ENCODE measurements around the gene CD93.

Gene CD93

DNA sequence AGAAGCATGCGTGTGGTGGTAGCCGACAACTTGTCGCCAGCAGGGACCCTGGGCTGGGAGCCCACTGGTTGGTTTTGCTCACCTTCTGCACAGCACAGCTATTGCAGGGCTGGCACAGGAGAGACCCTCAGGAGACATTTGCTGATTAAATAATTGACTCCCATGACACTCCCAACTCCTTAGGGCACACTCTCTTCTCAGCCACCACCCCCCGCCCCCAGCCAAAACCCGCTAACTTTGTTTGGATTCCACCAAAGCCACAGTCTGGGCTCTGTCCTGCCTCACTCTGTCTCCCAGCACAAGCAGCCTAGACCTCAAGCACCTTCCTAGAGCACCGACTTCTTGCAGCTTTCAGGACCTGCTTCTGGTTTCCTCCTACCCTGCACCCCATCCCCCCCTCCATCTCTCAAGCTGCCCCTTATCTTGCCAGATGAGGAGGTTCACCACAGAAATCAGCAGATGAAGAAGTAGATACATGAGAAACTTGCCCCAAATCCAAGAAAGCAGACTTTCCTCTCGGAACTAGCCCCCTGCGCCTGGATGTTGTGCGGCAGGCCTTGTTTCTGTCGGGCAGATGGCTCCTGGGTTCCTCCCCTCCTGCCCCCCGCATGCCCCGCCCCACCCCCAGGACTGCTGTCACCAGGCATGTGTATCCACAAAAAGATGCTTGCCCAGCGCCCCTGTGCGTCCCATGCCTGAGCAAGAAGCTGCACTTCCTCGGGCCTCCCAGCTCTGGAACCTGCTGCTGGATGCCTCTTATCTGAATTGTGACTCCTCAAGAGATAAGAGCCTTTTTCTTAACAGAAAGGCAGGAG is 35.0 kb upstream of the CD93 start:
- DNase-seq (ENCODE audit: low read depth in 2 of 2), result no peak

DNA sequence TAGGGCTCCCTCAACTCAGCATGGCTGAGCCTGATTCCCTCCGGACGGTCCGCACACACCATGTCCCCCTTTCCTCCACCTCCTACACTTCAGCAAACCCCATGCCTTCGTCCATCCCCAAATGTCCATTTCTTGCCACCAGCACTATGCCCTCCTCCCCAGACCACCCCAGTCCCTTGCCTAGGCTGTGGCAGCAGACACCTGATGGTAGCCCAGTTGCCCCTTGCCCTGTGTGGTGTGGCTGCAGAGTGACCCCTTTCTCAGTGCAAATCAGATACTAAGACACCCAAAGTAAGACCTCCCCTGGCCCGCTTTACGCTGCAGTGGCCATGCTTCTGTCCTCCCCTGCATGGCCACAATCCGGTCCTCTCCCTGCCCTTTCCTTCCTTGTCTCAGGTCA is 34.1 kb upstream of the CD93 start:
- no peak for DNase-seq (ENCODE audit: low read depth in 2 of 2)

DNA sequence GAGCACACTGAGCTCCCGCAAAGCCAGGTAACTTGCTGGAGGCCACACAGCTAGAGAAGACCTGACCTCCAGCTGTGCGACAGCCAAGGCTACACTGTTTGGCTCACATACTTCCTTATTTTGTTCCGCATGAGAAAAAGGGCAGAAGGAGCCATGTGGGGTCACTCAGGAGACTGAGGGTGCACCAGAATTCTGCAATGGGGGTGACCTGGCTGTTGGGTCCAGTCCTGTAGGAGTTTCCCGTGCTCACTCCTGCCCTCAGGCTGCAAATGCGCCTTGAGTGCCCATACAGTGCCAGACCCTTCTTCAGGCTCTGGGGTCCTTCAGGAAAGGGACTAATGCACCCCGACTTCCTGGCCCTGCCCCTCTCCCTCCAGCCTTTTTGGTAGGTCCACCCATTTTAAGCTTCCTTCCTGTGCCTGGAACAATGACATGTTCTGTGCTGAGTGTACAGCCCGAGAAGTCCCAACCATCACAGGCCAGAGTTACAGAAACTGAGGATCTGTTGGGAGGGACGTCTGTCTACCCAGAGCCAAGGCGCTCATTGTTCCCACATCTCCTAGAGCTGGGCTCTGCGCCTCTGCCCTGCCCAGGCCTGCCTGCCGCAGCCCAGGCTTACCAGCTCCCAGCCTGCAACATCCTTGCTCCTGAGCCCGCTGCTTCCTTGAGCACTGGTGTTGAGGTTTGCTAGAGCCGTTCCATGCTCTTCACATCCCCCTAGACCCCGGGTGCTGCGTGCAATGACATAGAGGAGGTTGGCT is 33.5 kb upstream of the CD93 start:
- no peak for DNase-seq (ENCODE audit: low read depth in 2 of 2)

DNA sequence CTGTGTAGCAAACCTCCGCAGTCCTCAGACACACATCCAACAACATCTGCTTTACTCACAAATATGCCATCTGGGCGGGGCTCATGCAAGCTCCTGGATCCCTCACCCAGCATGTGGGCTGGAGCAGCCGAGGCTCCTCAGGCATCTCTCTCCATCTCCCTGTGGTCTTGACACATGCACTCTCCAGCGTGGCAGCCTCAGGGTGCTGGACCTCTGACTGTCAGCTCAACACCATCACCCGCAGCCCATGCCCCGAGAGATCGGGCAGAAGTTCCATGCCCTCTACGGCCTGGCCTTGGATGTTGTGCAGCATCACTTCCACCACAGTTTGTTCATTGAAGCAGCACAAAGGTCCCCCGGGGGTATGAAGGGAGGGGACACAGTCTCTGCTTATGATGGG is 32.6 kb upstream of the CD93 start:
- DNase-seq (ENCODE audit: low read depth in 2 of 2), result no peak

DNA sequence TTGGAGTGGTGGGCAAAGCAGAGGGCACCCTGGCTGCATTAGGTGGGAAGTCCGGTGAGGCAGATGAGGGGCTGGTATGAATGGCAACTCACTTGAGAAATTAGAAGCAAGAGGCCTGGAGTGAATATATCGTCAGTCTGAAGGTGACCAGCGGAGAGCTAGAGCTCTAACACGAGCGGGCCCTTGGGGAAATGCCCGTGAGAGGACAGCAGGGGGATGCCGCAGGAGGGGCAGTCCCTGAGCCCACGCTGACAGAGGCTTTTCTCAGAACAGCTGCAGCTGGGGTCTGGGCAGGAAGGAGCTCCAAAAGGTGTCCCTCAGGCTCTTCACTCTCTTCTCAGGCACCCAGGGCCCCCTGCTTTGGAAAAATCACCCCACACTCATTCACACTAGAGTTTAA is 32.0 kb upstream of the CD93 start:
- no peak for DNase-seq (ENCODE audit: low read depth in 2 of 2)

DNA sequence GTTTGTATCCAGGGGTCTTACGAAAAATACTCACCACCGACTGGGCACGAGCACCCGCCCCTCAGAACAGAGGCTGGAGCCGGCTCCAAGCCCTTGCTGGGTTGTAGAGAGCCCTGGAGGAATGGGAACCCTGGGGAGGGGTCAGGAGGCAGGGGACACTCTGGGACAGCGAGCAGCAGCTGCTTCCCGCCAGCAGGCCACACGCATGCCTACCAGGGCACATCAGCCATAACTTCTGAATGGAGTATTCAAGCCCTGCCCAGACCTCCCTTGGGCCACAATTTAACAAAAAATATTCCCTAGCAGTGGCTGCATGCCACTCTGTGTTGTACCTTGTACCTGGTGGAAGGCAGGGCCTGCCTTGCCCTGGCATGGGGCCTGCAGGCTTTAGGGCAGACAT is 31.6 kb upstream of the CD93 start:
- no peak for DNase-seq (ENCODE audit: low read depth in 2 of 2)

DNA sequence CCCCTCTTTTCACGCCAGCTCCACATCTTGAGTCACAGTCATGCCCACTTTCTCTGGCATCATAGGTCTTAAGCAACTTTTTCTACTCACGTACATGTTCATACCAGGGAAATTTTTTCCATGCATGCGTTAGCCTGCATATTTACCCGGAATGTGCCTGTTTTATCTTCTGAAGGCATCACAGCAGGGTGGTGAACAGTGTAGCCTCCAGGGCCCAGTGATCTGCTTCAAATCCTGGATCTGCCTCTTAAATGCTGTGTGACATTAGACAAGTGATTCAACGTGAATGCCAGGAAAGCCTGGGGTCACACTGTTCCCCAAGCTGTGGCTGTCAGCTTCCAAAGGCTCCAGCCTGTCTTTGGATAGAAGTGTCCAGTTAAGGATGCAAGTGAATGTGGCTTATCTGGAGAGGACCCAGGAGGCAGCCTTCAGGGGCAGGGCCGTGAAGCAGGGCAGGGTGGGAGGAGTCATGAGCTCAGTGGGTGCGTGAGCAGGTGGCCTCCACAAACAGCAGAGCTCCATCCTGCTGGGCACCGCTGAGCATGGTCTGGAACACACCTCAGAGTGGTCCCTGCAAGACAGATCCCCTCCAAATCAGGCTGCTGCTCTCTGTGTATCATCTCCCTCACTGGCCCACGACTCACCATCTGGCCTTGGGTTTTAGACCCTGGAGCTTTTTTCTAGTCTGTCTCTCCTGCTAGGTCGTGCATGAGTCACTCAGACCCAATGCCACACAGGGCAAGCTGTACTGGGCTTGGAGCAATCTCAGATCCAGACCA is 30.4 kb upstream of the CD93 start:
- DNase-seq (ENCODE audit: low read depth in 2 of 2), result no peak

DNA sequence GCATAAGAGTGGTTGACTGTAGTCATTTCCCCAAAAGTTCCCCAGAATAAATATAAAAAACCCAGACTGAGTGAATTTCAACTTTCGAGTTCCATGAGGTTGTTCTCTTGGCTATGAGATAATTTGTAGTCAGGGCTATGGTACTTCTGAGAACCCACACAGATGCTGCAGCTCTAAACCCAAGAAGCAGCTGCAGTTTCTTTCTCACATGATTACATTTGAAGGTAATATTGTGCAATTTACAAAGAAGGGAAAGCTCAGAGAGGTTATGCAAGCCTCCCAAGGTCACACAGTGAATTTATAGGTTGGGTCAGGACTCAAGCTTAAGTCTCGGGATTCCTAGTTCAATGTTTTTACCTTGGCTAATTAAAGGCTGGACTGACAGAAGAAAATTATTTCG is 29.7 kb upstream of the CD93 start:
- no peak for DNase-seq (ENCODE audit: low read depth in 2 of 2)

DNA sequence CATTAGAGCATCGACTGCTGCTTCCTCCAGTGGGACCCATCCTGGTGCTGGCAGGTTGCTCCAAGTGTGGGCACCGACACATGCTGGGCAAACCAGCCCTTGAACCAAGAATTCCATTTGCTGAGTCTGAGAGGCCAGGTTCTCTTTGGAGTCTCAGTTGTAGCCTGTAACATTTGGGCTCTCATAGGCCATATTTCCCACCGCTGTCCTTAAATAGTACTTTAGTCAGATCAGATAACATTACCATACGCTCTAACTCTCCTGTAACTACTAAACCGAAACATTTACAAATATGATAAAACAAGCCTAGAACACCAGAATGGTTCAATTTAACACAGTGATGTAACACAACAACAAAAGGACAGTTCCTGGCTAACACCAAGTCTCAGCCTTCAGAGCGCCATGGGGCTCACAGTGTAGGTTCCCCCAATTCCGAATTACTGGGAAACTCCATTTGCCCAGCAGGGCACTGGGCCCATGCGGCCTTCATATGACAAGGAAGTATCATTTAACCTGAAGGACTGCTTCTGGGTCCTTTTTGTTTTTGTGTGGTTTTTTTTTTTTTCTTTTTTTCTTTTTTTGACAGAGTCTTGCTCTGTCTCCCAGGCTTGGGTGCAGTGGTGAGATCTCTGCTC is 28.4 kb upstream of the CD93 start:
- no peak for DNase-seq (ENCODE audit: low read depth in 2 of 2)

DNA sequence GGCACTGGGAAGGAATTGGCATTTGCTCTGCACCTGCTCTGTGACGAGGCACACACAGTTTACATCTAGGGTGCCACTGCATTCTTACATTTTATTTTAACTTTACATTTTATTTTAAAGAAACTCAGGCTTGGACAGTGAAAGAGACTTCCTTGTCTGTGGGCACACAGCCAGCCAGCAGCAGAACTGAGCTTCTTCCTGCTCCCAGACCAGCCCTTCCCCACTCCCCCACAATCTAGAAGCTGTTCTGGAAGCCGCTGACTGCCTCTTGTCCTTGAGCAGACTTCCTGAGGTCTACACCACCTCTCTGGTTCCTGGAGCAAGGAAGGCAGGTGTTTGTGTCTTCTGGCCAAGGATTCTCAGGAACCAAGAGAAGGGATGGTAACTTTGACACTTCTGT is 27.9 kb upstream of the CD93 start:
- DNase-seq (ENCODE audit: low read depth in 2 of 2), result no peak

DNA sequence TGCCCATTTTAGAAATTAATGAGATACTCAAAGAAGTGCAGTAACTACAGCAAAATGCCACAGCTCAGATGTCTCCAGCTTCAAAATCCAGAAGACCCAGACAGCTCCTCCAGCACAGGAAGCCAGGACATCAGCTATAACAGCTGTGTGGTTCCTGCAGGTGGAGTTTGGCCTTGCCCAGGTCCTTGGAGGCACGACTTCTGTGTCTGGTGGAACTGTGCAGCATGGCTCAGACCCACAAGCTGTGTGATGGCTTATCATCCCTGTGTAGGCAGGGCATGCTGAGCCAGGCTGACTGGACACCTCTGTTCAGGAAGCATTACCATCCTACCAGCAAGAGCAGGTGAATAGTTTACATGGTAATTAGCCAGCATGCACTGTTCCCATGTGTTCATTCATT is 26.5 kb upstream of the CD93 start:
- no peak for DNase-seq (ENCODE audit: low read depth in 2 of 2)

DNA sequence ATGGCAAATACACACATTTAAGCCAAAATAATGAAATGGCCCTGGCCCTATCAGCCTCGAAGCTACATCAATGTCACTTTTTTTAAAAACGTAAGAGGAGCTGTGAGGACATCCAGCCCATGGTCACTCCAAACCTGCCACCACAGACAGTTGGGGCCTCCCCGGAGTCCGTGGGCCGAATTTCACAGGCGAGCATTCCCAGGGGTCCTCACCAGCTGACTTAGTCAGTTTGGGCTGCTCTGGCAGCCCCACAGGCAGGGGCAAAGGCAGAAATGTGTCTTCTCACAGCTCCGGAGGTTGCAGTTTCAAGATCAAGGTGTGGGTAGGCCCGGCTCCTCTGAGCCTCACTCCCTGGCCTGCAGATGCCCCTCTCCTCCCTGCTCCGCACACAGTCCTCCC is 25.8 kb upstream of the CD93 start:
- DNase-seq (ENCODE audit: low read depth in 2 of 2), result no peak

DNA sequence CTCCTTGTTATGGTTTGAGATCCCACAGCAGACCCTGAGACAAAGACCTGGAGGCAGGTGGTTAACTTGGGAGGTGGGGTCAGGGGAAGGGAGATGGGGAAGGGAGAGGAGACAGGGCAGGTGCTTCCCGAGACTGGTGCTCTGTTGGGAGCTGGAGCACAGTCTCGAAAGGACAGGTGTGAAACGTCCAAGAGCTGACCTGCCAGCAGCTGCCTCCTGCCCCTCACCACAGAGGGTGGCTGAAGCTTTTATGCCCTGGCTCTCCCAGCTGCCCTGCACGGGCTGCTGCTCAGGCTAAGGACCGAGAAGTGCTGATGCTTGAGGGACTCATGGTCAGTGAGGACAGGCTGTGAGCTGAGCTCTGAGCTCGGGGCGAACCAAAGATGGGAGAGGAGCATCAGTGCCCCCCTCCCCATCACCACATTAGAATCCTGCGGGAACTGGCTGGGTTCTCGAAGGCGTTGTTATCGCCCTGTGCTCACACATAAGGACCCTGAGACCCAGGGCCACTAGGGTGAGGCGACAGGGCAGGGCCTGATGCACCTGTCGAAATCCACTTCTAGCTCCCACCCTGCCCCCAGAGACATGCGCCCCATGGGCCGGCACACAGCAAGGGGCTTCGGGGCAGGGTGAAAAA is 25.3 kb upstream of the CD93 start:
- no peak for DNase-seq (ENCODE audit: low read depth in 2 of 2)

DNA sequence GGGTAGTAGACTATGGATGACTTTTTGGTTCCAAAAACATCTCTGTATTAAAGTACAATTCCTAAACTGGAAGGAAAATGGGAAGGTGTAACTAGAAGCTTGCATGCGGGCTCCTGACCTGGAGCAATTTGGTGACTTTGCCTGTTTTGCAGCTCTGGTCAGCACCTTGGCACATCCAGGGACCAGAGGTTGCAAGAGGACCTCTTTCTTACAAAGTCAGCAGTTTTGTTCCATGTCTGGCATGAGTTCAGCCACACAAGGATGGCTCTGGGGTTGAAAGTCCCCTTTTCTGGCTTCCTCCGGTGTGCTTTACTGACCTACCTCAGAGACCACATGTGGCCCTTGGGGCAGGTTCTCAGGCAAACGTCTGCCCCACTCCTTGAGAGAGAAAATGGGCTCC is 22.7 kb upstream of the CD93 start:
- DNase-seq (ENCODE audit: low read depth in 2 of 2), result no peak

DNA sequence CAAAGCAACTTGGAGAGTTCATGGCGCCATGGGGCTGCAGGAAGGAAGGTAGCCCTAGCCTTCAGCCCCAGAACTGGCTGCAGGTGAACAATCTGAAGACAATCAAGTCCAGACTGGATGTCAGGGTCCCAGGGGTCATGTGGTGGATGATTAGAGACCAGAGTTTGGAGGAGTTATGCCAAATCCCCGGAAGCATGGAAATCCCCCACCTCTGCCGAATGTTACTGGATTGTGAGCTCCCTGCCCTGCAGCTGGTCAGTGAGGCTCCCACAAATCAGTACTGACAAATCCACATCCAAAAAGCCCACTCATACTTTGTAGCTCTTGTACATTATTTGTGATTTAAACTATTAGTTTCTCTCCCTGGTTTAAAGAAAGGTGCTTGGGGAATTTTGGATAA is 21.3 kb upstream of the CD93 start:
- DNase-seq (ENCODE audit: low read depth in 2 of 2), result no peak

DNA sequence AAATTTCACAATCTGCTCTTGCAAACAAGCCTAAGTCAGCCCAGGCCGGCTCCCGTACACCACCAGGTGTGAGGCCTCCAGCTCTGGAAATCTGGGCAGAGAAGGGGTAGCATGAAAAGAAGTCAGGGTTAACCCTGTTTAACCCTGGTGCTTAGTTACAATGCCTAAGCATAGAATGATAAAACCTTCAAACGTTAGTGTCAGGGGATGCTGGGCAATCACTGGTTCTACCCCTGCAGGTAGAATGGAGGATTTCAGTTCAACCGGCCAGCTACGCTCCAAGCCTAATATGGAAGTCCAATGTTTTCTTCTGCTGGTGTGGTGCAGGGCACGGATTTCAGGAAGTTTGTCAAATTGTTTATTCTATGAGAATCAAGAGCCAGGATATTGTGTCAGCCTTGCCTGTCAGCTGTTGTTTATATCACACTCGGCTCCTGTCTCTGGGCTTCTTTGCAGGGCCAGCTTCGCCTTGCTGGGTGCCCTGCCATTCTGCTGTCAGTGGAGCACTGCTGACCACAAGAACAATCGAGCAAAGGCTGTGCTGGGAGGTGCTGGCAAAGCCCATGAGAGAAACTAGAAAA is 20.2 kb upstream of the CD93 start:
- DNase-seq (ENCODE audit: low read depth in 2 of 2), result no peak

DNA sequence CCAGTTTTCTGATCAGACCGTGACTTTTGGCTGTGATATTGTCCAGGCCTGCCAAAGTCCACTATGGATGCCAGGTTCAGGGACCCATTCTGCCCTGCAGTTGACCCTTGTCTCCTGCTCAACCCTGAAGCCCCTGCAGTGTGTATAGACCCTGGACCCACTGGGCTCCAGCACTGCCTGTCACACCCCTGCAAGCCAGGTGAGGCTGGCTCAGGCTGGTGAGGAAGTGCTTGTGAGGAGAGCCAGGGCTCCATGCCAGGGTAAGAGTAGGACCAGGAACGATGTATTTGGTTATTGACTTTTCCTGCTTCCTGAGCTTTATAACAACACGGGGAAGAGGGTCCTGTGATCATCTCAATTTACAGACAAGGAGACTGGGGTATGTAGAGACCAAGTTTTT is 19.1 kb upstream of the CD93 start:
- DNase-seq (ENCODE audit: low read depth in 2 of 2), result no peak

DNA sequence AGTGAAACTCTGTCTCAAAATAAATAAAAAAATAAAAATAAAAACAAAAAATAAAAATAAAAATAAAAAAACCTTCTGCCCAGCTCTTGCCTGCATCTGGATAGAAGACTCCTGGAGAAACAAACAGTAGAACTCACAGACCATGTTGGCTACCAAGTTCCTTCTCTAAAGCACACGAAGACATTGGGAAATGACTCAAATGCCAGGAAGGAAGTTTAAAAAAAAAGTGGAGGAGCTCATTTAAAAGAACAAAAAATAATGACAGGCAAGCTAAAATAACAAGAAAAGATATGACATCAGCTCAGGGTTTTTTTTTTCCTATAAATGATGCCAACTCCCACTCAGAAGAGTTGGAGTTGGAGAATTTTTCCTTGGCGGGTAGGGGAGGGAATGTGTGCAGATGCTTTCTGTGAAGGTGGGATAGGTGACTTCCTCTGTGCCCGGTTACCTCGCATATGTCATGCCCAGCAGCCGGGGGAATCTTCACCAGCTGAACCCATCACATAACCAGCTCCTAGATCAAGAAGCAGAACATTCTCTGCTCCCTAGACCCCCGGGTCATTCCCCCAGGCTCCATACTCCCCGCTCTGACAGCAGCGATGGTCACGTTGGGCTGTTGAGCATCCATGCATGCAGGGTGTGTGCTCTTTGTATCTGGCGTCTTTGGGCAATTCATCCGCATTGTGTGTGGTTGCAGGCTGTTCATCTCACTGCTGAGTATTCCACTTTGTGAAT is 17.3 kb upstream of the CD93 start:
- DNase-seq (ENCODE audit: low read depth in 2 of 2), result no peak

DNA sequence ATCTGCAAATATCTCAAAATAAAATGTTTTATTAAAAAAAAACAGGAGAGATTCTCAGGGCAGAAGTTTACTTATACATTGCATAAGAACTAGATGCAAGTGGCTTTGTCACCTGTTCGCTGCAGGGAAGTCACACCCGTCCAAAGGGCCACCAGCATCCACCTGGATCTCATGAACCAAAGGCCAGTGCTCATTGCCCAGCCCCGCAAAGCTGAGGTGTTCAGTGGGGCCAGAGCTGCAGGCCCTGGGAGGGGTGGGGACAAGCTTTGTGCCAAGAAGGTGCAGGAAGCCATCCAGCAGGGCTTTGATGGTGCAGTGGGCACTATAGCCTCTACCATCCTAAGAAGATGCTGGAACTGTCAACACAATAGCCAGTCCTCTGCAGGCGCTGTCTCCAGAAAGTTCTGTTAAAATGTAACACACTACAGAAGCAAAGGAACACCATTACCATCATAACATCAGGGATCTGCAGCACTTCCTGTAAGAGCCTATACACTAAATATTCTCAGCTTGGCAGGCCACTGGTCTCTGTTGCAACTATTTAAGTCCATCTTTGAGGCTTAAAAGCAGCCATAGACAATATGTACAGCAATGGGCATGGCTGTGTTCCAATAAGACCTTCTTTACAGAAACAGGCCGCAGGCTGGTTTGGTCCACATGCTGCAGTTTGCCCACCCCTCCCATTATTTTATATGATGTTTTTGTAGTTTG is 15.7 kb upstream of the CD93 start:
- DNase-seq (ENCODE audit: low read depth in 2 of 2), result no peak

DNA sequence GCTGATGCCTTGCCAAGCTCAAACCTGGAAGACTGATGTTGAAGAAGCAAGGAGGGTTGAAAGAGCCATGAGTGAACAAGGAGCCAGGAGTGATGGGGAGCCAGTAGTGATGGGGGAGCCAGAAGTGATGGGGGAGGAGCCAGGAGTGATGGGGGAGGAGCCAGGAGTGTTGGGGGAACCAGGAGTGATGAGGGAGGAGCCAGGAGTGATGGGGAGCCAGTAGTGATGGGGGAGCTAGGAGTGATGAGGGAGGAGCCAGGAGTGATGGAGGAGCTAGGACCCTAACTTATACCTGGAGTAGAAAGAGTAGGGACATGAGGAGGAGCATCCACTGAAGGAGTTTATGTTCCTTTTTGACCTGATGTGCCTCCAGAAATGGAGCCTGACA is 14.6 kb upstream of the CD93 start:
- no peak for DNase-seq (ENCODE audit: low read depth in 2 of 2)
